ENCODE measurements around the gene ENDOG.
"Not testable (repeated sequence)": the region's sequence is repeated elsewhere in the genome, so short reads cannot be mapped to it uniquely, and the experiment has no call there.

GRCh38 chr9:128851779-128852600 is 33.7 kb downstream of the ENDOG start:
- TF ChIP-seq ZNF274 (IDR thresholded peaks at IDR 0.05; ENCODE audit: low read depth, low read length); YY1 (IDR thresholded peaks at IDR 0.05; ENCODE audit: insufficient read depth, insufficient read length): not testable (repeated sequence)
